Measurements from ENCODE around the gene HMBS. TPM values are rescaled to one million over a fixed set of nuclear protein-coding genes. Genes with fewer than 3 reads are reported as not detected.

The HMBS gene
- total and polyA plus RNA-seq, 2 of the 8 experiments (the other 6 are each of a cell fraction or from before 2014, with no cell fraction given) = 69.3 to 109 TPM

DNA sequence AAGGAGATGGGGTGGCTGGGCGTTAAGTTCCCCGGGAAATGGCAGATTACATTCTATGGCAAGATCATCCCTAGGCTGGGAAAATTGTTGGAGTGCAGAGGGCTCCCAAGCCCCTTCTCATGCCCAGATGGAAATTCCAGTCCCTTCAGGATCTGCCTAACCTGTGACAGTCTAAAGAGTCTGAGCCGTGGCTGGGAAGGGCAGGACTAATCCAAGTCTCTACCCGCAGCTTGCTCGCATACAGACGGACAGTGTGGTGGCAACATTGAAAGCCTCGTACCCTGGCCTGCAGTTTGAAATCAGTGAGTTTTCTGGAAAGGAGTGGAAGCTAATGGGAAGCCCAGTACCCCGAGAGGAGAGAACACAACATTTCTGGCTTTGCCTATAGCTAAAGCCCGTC lies 3.7 kb downstream of the HMBS start:
- Histone ChIP-seq H4K20me1 (replicated peaks in 1 of 2; ENCODE audit: control insufficient read depth in 1 of 2, insufficient read depth in 2 of 2, low read length in 2 of 2) (peaks cover 10 to 14% of the 10 kb centered on the region in 2 experiments), H3K36me3 (ENCODE audit: control insufficient read depth in 2 of 4, insufficient read depth in 4 of 4, low read length in 3 of 4) (peaks cover 3 to 33% (median 13%) of the 10 kb centered on the region in 4 experiments; a peak in 5 of 8 replicates), H3K4me1 (replicated peaks in 1 of 4; ENCODE audit: control insufficient read depth in 3 of 4, insufficient read depth in 4 of 4, low read length in 3 of 4) (peaks cover 0 to 14% (median 4%) of the 10 kb centered on the region in 4 experiments; a peak in 6 of 7 replicates), H3K4ac (replicated peaks; ENCODE audit: insufficient read length, low read depth, low read length) (no peak overlapping the region), H4K8ac (ENCODE audit: extremely low read depth, insufficient read depth, low read length) (no peak overlapping the region), H2AK5ac (ENCODE audit: low read depth, low read length) (no peak overlapping the region), H2BK15ac (ENCODE audit: low read length) (no peak overlapping the region), H3K14ac (ENCODE audit: insufficient read length) (no peak overlapping the region), H3K27me3 (replicated peaks in 1 of 4; ENCODE audit: control insufficient read depth in 3 of 4, extremely low read depth in 1 of 4, insufficient read depth in 3 of 4, low read length in 3 of 4) (no peaks in the 10 kb centered on the region), H3K79me1 (ENCODE audit: low read depth, low read length) (peaks cover 16% of the 10 kb centered on the region), H3K27ac (ENCODE audit: low read depth, low read length) (no peak overlapping the region), H2BK120ac (replicated peaks; ENCODE audit: low read depth, low read length) (no peak overlapping the region), H3K79me2 (ENCODE audit: control insufficient read depth in 1 of 2, insufficient read depth in 2 of 2, low read length in 2 of 2) (peaks cover 9 to 32% of the 10 kb centered on the region in 2 experiments), H2AFZ (ENCODE audit: low read length) (no peak overlapping the region), H4K91ac (replicated peaks; ENCODE audit: insufficient read length, low read length) (no peak overlapping the region), H3K9me3 (ENCODE audit: insufficient read depth in 2 of 2, low read depth in 1 of 2, low read length in 1 of 2) (no peaks in the 10 kb centered on the region), H3K18ac (ENCODE audit: extremely low read depth, low read length) (no peak overlapping the region), H2BK12ac (ENCODE audit: low read depth, low read length) (no peak overlapping the region), H4K5ac (ENCODE audit: insufficient read length, low read depth, low read length) (no peak overlapping the region), H3K4me3 (ENCODE audit: extremely low read depth in 1 of 4, insufficient read depth in 2 of 4, low read depth in 3 of 4, low read length in 4 of 4) (no peak overlapping the region), H2BK20ac (ENCODE audit: low read length) (no peak overlapping the region), H3K56ac (replicated peaks; ENCODE audit: insufficient read length, low read depth, low read length) (no peak overlapping the region), H3K4me2 (ENCODE audit: insufficient read depth in 1 of 2, low read depth in 2 of 2, low read length in 2 of 2) (no peak overlapping the region), H3K23me2 (ENCODE audit: low read depth, low read length) (peaks cover 7% of the 10 kb centered on the region; the same call in 1 of the 2 replicates), H3K23ac (ENCODE audit: insufficient read length) (no peak overlapping the region), H3K9ac (replicated peaks in 1 of 4; ENCODE audit: extremely low read depth in 1 of 4, low read depth in 3 of 4, low read length in 3 of 4) (no peak overlapping the region), H2BK5ac (ENCODE audit: low read depth, low read length) (no peak overlapping the region)
- TF ChIP-seq CHD2 (IDR thresholded peaks at IDR 0.05; ENCODE audit: low read length) (no peak), POLR2A (IDR thresholded peaks at IDR 0.05; ENCODE audit: control extremely low read depth in 1 of 2, low read depth in 2 of 2, low read length in 2 of 2) (no peak), GTF2F1 (IDR thresholded peaks at IDR 0.05; ENCODE audit: borderline replicate concordance, low read depth, low read length) (no peak)
- ChIA-PET POLR2A (ENCODE audit: partially characterized antibody) (interaction anchor here (0.9 to 9.2 kb wide), 6 partner anchors 8 to 235 kb away, joined by 3 to 141 read pairs (median 4); partner anchors contain the start of genes C2CD2L and DPAGT1), CTCF (ENCODE audit: partially characterized antibody) (interaction anchor here (0.6 kb wide), 1 partner anchor 38 kb away, joined by 3 read pairs; no protein-coding TSS in a partner anchor)
- WGBS, 2 experiments (ENCODE audit: extremely low coverage in 1 of 2, insufficient coverage in 1 of 2, insufficient read length in 1 of 2, insufficient replicate concordance in 2 of 2, low coverage in 1 of 2, low lambda C conversion rate in 2 of 2, missing lambda C conversion rate in 1 of 2) = 88% methylated on average over 9 of the region's 9 CpGs; no CpG with 5 or more reads in 1 of the 2 experiments
- DNase-seq (ENCODE audit: low read depth in 1 of 2, low spot score in 2 of 2) = no peak
- no peak for FAIRE-seq
